ENCODE results near the gene CBR4.

- TF ChIP-seq CBFB (CRISPR knock-in tag; IDR thresholded peaks at IDR 0.05; ENCODE audit: low read depth) (no peak), ATF3 (CRISPR knock-in tag; conservative IDR thresholded peaks at IDR 0.05) (no peak), ETV6 (CRISPR knock-in tag; IDR thresholded peaks at IDR 0.05) (no peak), NR1H2 (CRISPR knock-in tag; IDR thresholded peaks at IDR 0.05) (no peak), ZBTB21 (CRISPR knock-in tag; IDR thresholded peaks at IDR 0.05; ENCODE audit: borderline replicate concordance) (no peak), JUN (CRISPR knock-in tag; IDR thresholded peaks at IDR 0.05) (no peak), IRF2 (CRISPR knock-in tag; IDR thresholded peaks at IDR 0.05; ENCODE audit: borderline replicate concordance, low read depth) (no peak), MAX (CRISPR knock-in tag; IDR thresholded peaks at IDR 0.05) (no peak; the same call in 1 of the 2 replicates), CDX4 (CRISPR knock-in tag; IDR thresholded peaks at IDR 0.05; ENCODE audit: borderline replicate concordance) (no peak), TEAD4 (CRISPR knock-in tag; IDR thresholded peaks at IDR 0.05) (no peak)
- TF ChIP-seq, protein P1, sequence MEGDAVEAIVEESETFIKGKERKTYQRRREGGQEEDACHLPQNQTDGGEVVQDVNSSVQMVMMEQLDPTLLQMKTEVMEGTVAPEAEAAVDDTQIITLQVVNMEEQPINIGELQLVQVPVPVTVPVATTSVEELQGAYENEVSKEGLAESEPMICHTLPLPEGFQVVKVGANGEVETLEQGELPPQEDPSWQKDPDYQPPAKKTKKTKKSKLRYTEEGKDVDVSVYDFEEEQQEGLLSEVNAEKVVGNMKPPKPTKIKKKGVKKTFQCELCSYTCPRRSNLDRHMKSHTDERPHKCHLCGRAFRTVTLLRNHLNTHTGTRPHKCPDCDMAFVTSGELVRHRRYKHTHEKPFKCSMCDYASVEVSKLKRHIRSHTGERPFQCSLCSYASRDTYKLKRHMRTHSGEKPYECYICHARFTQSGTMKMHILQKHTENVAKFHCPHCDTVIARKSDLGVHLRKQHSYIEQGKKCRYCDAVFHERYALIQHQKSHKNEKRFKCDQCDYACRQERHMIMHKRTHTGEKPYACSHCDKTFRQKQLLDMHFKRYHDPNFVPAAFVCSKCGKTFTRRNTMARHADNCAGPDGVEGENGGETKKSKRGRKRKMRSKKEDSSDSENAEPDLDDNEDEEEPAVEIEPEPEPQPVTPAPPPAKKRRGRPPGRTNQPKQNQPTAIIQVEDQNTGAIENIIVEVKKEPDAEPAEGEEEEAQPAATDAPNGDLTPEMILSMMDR (IDR thresholded peaks at IDR 0.05) = no peak
- TF ChIP-seq, protein P2, sequence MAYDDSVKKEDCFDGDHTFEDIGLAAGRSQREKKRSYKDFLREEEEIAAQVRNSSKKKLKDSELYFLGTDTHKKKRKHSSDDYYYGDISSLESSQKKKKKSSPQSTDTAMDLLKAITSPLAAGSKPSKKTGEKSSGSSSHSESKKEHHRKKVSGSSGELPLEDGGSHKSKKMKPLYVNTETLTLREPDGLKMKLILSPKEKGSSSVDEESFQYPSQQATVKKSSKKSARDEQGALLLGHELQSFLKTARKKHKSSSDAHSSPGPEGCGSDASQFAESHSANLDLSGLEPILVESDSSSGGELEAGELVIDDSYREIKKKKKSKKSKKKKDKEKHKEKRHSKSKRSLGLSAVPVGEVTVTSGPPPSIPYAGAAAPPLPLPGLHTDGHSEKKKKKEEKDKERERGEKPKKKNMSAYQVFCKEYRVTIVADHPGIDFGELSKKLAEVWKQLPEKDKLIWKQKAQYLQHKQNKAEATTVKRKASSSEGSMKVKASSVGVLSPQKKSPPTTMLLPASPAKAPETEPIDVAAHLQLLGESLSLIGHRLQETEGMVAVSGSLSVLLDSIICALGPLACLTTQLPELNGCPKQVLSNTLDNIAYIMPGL (CRISPR knock-in tag; IDR thresholded peaks at IDR 0.05) = no peak
- TF ChIP-seq, protein P3, sequence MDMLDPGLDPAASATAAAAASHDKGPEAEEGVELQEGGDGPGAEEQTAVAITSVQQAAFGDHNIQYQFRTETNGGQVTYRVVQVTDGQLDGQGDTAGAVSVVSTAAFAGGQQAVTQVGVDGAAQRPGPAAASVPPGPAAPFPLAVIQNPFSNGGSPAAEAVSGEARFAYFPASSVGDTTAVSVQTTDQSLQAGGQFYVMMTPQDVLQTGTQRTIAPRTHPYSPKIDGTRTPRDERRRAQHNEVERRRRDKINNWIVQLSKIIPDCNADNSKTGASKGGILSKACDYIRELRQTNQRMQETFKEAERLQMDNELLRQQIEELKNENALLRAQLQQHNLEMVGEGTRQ (CRISPR knock-in tag; IDR thresholded peaks at IDR 0.05) = no peak
Observed at GRCh38 chr4:169009286-169010124, 550 bp downstream of the CBR4 start.

All from WTC11 (cell line).